GM12873 (cell line): ENCODE results near the gene IRF6.

Experiments
- CTCF ChIP-seq: IDR thresholded peaks from 2 replicates; pipeline ENCODE4 v1.5.1; 2012; ENCODE audit warnings: low read depth, mild to moderate bottlenecking, moderate library complexity, low read length, control low read depth; ENCODE audit not compliant: insufficient read depth; ENCODE audit errors: missing control alignments

The IRF6 gene

GRCh38 chr1:209813902-209814301, 8.0 kb upstream of the IRF6 start:
- no peak for TF ChIP-seq CTCF

- no peak for TF ChIP-seq CTCF
Measured at GRCh38 chr1:209810783-209811182, 4.8 kb upstream of the IRF6 start.

DNA sequence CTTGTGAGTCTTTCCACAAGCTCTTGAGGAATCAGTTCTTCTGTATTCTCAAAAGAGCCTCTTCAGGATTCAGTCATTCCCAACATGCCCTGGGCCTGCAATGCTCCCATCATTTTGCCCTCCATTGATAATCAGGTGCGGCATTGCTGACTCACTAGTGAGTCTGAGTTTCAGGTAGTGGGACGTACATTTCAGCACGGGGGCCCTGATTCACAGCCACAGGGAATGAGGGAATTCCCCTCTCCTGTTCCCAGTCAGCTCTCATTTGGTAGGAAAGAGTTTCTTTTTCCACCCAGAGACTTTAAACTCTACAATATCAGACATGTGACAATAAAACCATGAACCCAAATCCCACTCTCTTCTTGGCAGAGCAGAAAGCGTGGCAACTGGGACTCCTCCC, 3.7 kb upstream of the IRF6 start:
- TF ChIP-seq CTCF, result no peak

GRCh38 chr1:209808059-209808581, 2.2 kb upstream of the IRF6 start:
- no peak for TF ChIP-seq CTCF

GRCh38 chr1:209807509-209807908, 1.6 kb upstream of the IRF6 start:
- TF ChIP-seq CTCF, result no peak

DNA sequence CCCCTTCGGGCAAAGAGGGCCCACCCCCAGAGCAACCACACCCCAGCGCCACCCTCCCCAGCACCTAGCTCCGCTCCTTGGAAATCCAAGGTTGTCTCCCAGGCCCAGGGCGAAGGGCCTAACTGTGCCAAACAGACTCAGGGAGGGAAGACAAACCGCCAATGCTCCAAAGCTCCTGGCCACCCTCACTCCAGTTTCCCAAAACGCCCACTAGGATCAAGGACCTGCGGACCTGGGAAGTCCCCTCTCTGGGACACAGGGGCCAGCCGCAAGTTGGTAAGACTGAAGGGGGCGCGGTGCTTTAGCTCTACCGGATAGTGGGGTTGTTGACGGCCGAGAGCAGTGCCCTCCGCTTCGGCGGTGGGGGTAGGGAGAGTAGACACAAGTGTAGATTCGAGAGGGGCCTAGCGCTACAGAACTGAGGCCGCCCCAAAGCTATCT, 581 bp downstream of the IRF6 start:
- TF ChIP-seq CTCF, result no peak

- TF ChIP-seq CTCF, result no peak
Measured at GRCh38 chr1:209803568-209803967, 2.4 kb downstream of the IRF6 start.
